ENCODE results near the gene OVCA2. TPM values are rescaled to one million over a fixed set of nuclear protein-coding genes. Genes with fewer than 3 reads are reported as not detected.
A peak's percentile ranks its signal among the peaks of the same experiment; 100 is the strongest.

OVCA2 gene
- total and polyA plus RNA-seq, 2 donors from 2014 or later = 22.9 to 63.6 TPM

- TF ChIP-seq CTCF (IDR thresholded peaks at IDR 0.05; ENCODE audit: borderline replicate concordance, extremely low read depth, insufficient read depth) = no peak
- Histone ChIP-seq H3K9ac (ENCODE audit: low read length in 3 of 3) (no peak overlapping the region), H3K27ac (ENCODE audit: low read depth in 2 of 2, low read length in 2 of 2) (no peak overlapping the region), H3K36me3 (ENCODE audit: control insufficient read depth in 2 of 3, insufficient read depth in 3 of 3, low read length in 3 of 3) (peaks cover 2 to 36% (median 14%) of the 10 kb centered on the region in 3 donors), H3K4me3 (ENCODE audit: low read length in 3 of 3) (no peak overlapping the region), H3K27me3 (ENCODE audit: control insufficient read depth, insufficient read depth, low read length) (no peaks in the 10 kb centered on the region), H3K4me1 (ENCODE audit: control insufficient read depth in 2 of 3, insufficient read depth in 2 of 3, low read depth in 1 of 3, low read length in 3 of 3) (peaks cover 0 to 10% (median 8%) of the 10 kb centered on the region in 3 donors), H3K9me3 (ENCODE audit: control insufficient read depth in 2 of 3, insufficient read depth in 1 of 3, low read length in 3 of 3) (no peaks in the 10 kb centered on the region)
- intact Hi-C loops (cut with DNase I) = no loop called here
- FAIRE-seq = no peak
- peak in 1 of 5 donors; percentile 52 for DNase-seq
Observed at GRCh38 chr17:2037155-2037554, 4.7 kb upstream of the OVCA2 start.

GRCh38 chr17:2040219-2040827 lies 1.5 kb upstream of the OVCA2 start:
- intact Hi-C loops (cut with DNase I) = loop anchor here (5.0 kb wide), 1 partner anchor 133 kb away; no protein-coding TSS in a partner anchor
- TF ChIP-seq CTCF (IDR thresholded peaks at IDR 0.05; ENCODE audit: borderline replicate concordance, extremely low read depth, insufficient read depth) = no peak
- FAIRE-seq (no peak), DNase-seq (peak in 1 of 5 donors; percentile 2)
- Histone ChIP-seq H3K9me3 (ENCODE audit: control insufficient read depth in 2 of 3, insufficient read depth in 1 of 3, low read length in 3 of 3) (no peaks in the 10 kb centered on the region), H3K36me3 (ENCODE audit: control insufficient read depth in 2 of 3, insufficient read depth in 3 of 3, low read length in 3 of 3) (peaks cover 8 to 35% (median 11%) of the 10 kb centered on the region in 3 donors), H3K9ac (ENCODE audit: low read length in 3 of 3) (peak overlapping the region in 1 of 3 donors; percentile 97), H3K27me3 (ENCODE audit: control insufficient read depth, insufficient read depth, low read length) (no peaks in the 10 kb centered on the region), H3K4me3 (ENCODE audit: low read length in 3 of 3) (no peak overlapping the region), H3K4me1 (ENCODE audit: control insufficient read depth in 2 of 3, insufficient read depth in 2 of 3, low read depth in 1 of 3, low read length in 3 of 3) (peaks cover 0 to 17% (median 15%) of the 10 kb centered on the region in 3 donors), H3K27ac (ENCODE audit: low read depth in 2 of 2, low read length in 2 of 2) (peak overlapping the region in 1 of 2 donors; percentile 82)

- Histone ChIP-seq H3K9ac (ENCODE audit: low read length in 3 of 3) (peak overlapping the region in 2 of 3 donors; percentile 55 to 97), H3K27ac (ENCODE audit: low read depth in 2 of 2, low read length in 2 of 2) (peak overlapping the region; percentile 70 to 82), H3K4me3 (ENCODE audit: low read length in 3 of 3) (peak overlapping the region; percentile 30 to 96 (median 64)), H3K4me1 (ENCODE audit: control insufficient read depth in 2 of 3, insufficient read depth in 2 of 3, low read depth in 1 of 3, low read length in 3 of 3) (peaks cover 0 to 17% (median 15%) of the 10 kb centered on the region in 3 donors), H3K27me3 (ENCODE audit: control insufficient read depth, insufficient read depth, low read length) (no peaks in the 10 kb centered on the region), H3K36me3 (ENCODE audit: control insufficient read depth in 2 of 3, insufficient read depth in 3 of 3, low read length in 3 of 3) (peaks cover 8 to 30% (median 8%) of the 10 kb centered on the region in 3 donors), H3K9me3 (ENCODE audit: control insufficient read depth in 2 of 3, insufficient read depth in 1 of 3, low read length in 3 of 3) (no peaks in the 10 kb centered on the region)
- TF ChIP-seq CTCF (IDR thresholded peaks at IDR 0.05; ENCODE audit: borderline replicate concordance, extremely low read depth, insufficient read depth) = no peak
- intact Hi-C loops (cut with DNase I) = loop anchor here (5.0 kb wide), 1 partner anchor 134 kb away; no protein-coding TSS in a partner anchor
- DNase-seq = no peak
- FAIRE-seq = no peak
Observed at GRCh38 chr17:2040942-2041560, 771 bp upstream of the OVCA2 start.
